ENCODE data around the gene HAT1.

The HAT1 gene

GRCh38 chr2:171957061-171957460 lies 34.8 kb downstream of the HAT1 start:
- Histone ChIP-seq H3K4me2 (ENCODE audit: low read length) (no peak overlapping the region), H3K9ac (ENCODE audit: low read depth, low read length) (no peak overlapping the region), H3K9me3 (replicated peaks; ENCODE audit: low read length) (no peaks in the 10 kb centered on the region), H3K4me1 (ENCODE audit: control insufficient read depth, insufficient read depth, low read length) (peaks cover 13% of the 10 kb centered on the region), H3K36me3 (ENCODE audit: insufficient read depth, low read length) (no peaks in the 10 kb centered on the region), H3K27me3 (ENCODE audit: control insufficient read depth, insufficient read depth, low read length) (no peaks in the 10 kb centered on the region), H3K4me3 (ENCODE audit: low read length) (no peak overlapping the region)

DNA sequence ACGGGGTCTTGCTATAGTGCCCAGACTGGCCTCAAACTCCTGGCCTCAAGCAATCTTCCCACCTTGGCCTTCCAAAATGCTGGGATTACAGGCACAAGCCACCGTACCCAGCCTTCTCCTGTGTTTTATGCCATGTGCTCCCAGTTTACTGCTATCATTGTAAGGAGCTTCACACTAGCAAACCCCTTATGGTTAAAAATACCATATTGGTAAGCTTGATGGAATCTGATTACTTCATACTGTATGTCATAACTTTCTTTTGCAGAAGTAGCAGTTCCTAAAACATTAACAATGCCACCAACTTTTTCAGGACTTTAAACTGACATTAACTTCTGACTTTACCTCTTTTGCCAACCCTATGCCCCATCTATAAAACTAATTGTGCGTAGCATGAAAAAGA lies 36.2 kb downstream of the HAT1 start:
- Histone ChIP-seq H3K9me3 (replicated peaks; ENCODE audit: low read length) (no peaks in the 10 kb centered on the region), H3K4me3 (ENCODE audit: low read length) (no peak overlapping the region), H3K36me3 (ENCODE audit: insufficient read depth, low read length) (no peaks in the 10 kb centered on the region), H3K4me2 (ENCODE audit: low read length) (peak overlapping the region; percentile 14), H3K9ac (ENCODE audit: low read depth, low read length) (no peak overlapping the region), H3K4me1 (ENCODE audit: control insufficient read depth, insufficient read depth, low read length) (peaks cover 13% of the 10 kb centered on the region), H3K27me3 (ENCODE audit: control insufficient read depth, insufficient read depth, low read length) (no peaks in the 10 kb centered on the region)

GRCh38 chr2:171959998-171960397 lies 37.7 kb downstream of the HAT1 start:
- Histone ChIP-seq H3K4me1 (ENCODE audit: control insufficient read depth, insufficient read depth, low read length) (peaks cover 8% of the 10 kb centered on the region), H3K4me2 (ENCODE audit: low read length) (no peak overlapping the region), H3K36me3 (ENCODE audit: insufficient read depth, low read length) (no peaks in the 10 kb centered on the region), H3K9ac (ENCODE audit: low read depth, low read length) (no peak overlapping the region), H3K27me3 (ENCODE audit: control insufficient read depth, insufficient read depth, low read length) (no peaks in the 10 kb centered on the region), H3K4me3 (ENCODE audit: low read length) (no peak overlapping the region), H3K9me3 (replicated peaks; ENCODE audit: low read length) (no peaks in the 10 kb centered on the region)

DNA sequence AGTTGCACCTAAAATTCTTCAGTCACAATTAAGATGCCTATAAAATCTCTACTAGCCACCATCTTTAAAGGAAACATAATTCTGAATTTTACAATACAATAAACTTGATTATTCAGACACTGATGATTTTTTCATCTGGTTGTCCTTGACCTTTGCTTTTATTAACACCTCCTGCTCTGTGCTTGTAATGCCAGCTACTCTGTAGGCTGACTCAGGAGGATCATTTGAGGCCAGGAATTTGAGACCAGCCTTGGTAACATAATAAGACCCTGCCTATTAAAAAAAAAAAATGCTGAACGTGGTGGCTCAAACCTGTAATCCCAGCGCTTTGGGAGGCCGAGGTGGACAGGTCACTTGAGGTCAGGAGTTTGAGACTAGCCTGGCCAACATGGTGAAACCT lies 38.3 kb downstream of the HAT1 start:
- Histone ChIP-seq H3K4me3 (ENCODE audit: low read length) (no peak overlapping the region), H3K4me2 (ENCODE audit: low read length) (no peak overlapping the region), H3K9me3 (replicated peaks; ENCODE audit: low read length) (no peaks in the 10 kb centered on the region), H3K4me1 (ENCODE audit: control insufficient read depth, insufficient read depth, low read length) (peaks cover 6% of the 10 kb centered on the region), H3K9ac (ENCODE audit: low read depth, low read length) (no peak overlapping the region), H3K36me3 (ENCODE audit: insufficient read depth, low read length) (peaks cover 4% of the 10 kb centered on the region), H3K27me3 (ENCODE audit: control insufficient read depth, insufficient read depth, low read length) (no peaks in the 10 kb centered on the region)

DNA sequence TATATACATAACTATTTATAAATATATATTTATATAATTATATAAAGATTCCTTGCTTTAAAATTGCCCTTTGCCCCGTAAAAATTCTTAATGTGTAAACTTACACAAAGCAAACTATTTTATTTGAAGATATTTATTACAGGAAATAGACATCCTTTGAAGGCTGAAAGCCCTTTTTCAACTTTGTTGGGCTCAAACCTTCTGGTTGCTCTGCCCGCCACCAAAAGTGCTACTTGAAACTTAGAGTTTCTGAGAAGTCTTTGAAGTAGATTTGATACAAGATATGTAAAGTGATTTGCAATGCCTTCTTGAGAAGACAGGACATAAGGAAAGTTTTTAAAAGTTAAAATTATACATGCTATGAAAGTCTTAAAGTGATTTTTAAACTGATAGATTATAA lies 40.9 kb downstream of the HAT1 start:
- Histone ChIP-seq H3K4me2 (ENCODE audit: low read length) (no peak overlapping the region), H3K9ac (ENCODE audit: low read depth, low read length) (no peak overlapping the region)

DNA sequence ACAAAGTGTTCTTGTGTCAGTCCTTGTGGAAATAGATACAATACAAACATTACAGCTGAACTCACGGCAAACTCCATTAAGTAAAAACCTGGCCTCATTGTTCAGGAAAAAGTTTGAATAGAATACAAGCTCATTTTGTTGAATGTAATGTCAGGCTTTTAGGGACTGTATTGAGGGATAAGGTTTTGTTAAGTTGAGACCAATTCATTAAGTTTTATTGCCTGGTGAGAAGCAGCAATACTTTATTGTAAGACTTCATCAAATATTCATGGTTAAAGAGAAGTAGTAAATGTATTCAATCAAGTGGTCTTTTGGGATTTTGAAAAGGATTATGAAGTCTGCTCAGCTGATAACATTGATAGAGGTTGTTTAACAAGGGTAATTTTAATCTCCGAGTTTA lies 42.0 kb downstream of the HAT1 start:
- H3K4me3 ChIP-seq (ENCODE audit: low read length) = no peak overlapping the region
- no peaks in the 10 kb centered on the region for H3K9me3 ChIP-seq (replicated peaks; ENCODE audit: low read length)
- H3K4me2 ChIP-seq (ENCODE audit: low read length) = no peak overlapping the region
- H3K36me3 ChIP-seq (ENCODE audit: insufficient read depth, low read length) = peaks cover 24% of the 10 kb centered on the region
- no peaks in the 10 kb centered on the region for H3K4me1 ChIP-seq (ENCODE audit: control insufficient read depth, insufficient read depth, low read length)
- no peak overlapping the region for H3K9ac ChIP-seq (ENCODE audit: low read depth, low read length)
- H3K27me3 ChIP-seq (ENCODE audit: control insufficient read depth, insufficient read depth, low read length) = no peaks in the 10 kb centered on the region

More for the DNA sequence above, 40.9 kb downstream of the HAT1 start:
- Histone ChIP-seq H3K9me3 (replicated peaks; ENCODE audit: low read length) (no peaks in the 10 kb centered on the region), H3K4me3 (ENCODE audit: low read length) (no peak overlapping the region), H3K4me1 (ENCODE audit: control insufficient read depth, insufficient read depth, low read length) (peaks cover 6% of the 10 kb centered on the region), H3K27me3 (ENCODE audit: control insufficient read depth, insufficient read depth, low read length) (no peaks in the 10 kb centered on the region), H3K36me3 (ENCODE audit: insufficient read depth, low read length) (peaks cover 21% of the 10 kb centered on the region)

- H3K36me3 ChIP-seq (ENCODE audit: insufficient read depth, low read length) = peaks cover 27% of the 10 kb centered on the region
- H3K4me3 ChIP-seq (ENCODE audit: low read length) = no peak overlapping the region
- no peaks in the 10 kb centered on the region for H3K9me3 ChIP-seq (replicated peaks; ENCODE audit: low read length)
- no peak overlapping the region for H3K4me2 ChIP-seq (ENCODE audit: low read length)
- H3K9ac ChIP-seq (ENCODE audit: low read depth, low read length) = no peak overlapping the region
- H3K4me1 ChIP-seq (ENCODE audit: control insufficient read depth, insufficient read depth, low read length) = no peaks in the 10 kb centered on the region
- no peaks in the 10 kb centered on the region for H3K27me3 ChIP-seq (ENCODE audit: control insufficient read depth, insufficient read depth, low read length)
Measured at GRCh38 chr2:171965238-171965637, 43.0 kb downstream of the HAT1 start.

DNA sequence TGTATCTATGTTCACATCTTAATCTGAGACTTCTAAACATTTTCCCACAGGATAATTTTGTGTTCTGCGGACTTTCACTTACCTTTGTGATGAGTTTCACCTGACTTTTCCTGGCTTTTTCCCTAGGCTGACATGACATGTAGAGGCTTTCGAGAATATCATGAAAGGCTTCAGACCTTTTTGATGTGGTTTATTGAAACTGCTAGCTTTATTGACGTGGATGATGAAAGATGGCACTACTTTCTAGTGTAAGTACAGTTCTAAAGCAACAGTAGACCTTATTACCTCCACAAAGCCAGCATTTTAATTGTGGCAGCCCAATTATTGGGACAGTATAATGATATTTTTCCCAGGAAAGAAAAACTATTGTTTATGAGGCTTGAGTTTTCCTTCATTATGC lies 43.4 kb downstream of the HAT1 start:
- no peak overlapping the region for H3K9ac ChIP-seq (ENCODE audit: low read depth, low read length)
- H3K36me3 ChIP-seq (ENCODE audit: insufficient read depth, low read length) = peaks cover 27% of the 10 kb centered on the region
- H3K4me3 ChIP-seq (ENCODE audit: low read length) = no peak overlapping the region
- H3K9me3 ChIP-seq (replicated peaks; ENCODE audit: low read length) = no peaks in the 10 kb centered on the region
- no peaks in the 10 kb centered on the region for H3K4me1 ChIP-seq (ENCODE audit: control insufficient read depth, insufficient read depth, low read length)
- no peak overlapping the region for H3K4me2 ChIP-seq (ENCODE audit: low read length)
- no peaks in the 10 kb centered on the region for H3K27me3 ChIP-seq (ENCODE audit: control insufficient read depth, insufficient read depth, low read length)

GRCh38 chr2:171966235-171966634 lies 44.0 kb downstream of the HAT1 start:
- H3K36me3 ChIP-seq (ENCODE audit: insufficient read depth, low read length) = peaks cover 27% of the 10 kb centered on the region
- H3K4me2 ChIP-seq (ENCODE audit: low read length) = no peak overlapping the region
- no peak overlapping the region for H3K9ac ChIP-seq (ENCODE audit: low read depth, low read length)
- no peaks in the 10 kb centered on the region for H3K27me3 ChIP-seq (ENCODE audit: control insufficient read depth, insufficient read depth, low read length)
- H3K9me3 ChIP-seq (replicated peaks; ENCODE audit: low read length) = no peaks in the 10 kb centered on the region
- H3K4me3 ChIP-seq (ENCODE audit: low read length) = no peak overlapping the region
- no peaks in the 10 kb centered on the region for H3K4me1 ChIP-seq (ENCODE audit: control insufficient read depth, insufficient read depth, low read length)

DNA sequence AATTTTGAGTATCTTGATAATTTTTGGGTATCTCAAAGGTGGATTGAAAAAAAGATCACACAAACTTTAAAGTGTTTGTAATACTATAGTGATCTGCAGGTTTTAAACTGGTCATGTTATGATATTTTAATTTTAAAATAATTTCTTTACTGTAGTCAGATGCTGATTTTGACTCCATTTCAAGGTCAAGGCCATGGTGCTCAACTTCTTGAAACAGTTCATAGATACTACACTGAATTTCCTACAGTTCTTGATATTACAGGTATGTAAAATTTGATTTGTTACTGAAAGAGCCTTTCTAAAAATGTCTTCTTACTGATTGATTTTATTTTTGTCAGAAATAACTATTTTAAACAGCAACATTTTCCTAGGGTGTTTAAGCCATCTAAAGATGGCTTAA lies 44.4 kb downstream of the HAT1 start:
- H3K9ac ChIP-seq (ENCODE audit: low read depth, low read length) = no peak overlapping the region
- H3K4me1 ChIP-seq (ENCODE audit: control insufficient read depth, insufficient read depth, low read length) = no peaks in the 10 kb centered on the region
- H3K4me3 ChIP-seq (ENCODE audit: low read length) = no peak overlapping the region
- H3K27me3 ChIP-seq (ENCODE audit: control insufficient read depth, insufficient read depth, low read length) = no peaks in the 10 kb centered on the region
- no peaks in the 10 kb centered on the region for H3K9me3 ChIP-seq (replicated peaks; ENCODE audit: low read length)
- H3K36me3 ChIP-seq (ENCODE audit: insufficient read depth, low read length) = peaks cover 27% of the 10 kb centered on the region
- H3K4me2 ChIP-seq (ENCODE audit: low read length) = no peak overlapping the region

GRCh38 chr2:171968509-171968908 lies 46.2 kb downstream of the HAT1 start:
- no peak overlapping the region for H3K4me2 ChIP-seq (ENCODE audit: low read length)
- H3K4me1 ChIP-seq (ENCODE audit: control insufficient read depth, insufficient read depth, low read length) = no peaks in the 10 kb centered on the region
- no peaks in the 10 kb centered on the region for H3K9me3 ChIP-seq (replicated peaks; ENCODE audit: low read length)
- no peaks in the 10 kb centered on the region for H3K27me3 ChIP-seq (ENCODE audit: control insufficient read depth, insufficient read depth, low read length)
- no peak overlapping the region for H3K4me3 ChIP-seq (ENCODE audit: low read length)
- peaks cover 33% of the 10 kb centered on the region for H3K36me3 ChIP-seq (ENCODE audit: insufficient read depth, low read length)
- no peak overlapping the region for H3K9ac ChIP-seq (ENCODE audit: low read depth, low read length)

DNA sequence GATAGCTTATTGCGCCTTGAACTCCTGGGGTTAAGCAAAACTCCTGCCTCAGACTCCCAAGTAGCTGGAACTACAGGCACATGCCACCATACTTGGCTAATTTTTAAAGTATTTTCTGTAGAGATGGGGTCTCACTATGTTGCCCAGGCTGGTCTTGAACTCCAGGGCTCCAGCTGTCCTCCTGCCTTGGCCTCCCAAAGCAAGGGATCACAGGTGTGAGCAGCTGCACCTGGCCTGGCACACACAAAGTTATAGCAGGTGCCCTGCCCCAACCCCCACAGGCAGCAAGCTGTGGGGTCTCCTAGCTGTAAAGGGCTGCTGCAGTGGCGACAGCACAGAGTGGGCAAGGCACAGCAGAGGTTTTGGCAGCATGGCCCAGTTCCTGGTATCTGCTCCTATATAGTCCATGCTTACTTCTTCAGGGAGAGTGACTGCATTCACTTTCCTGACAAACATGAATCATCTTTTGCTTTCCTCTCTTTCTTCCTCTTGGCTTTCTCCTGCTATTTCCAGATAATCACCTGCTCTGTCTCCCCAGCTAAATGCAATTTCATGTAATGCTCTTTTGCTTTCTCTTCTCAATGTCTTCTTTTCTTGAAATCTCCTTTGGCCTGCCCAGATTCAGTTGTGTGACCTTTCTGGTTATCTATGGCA lies 50.2 kb downstream of the HAT1 start:
- Histone ChIP-seq H3K9me3 (replicated peaks; ENCODE audit: low read length) (no peaks in the 10 kb centered on the region), H3K4me1 (ENCODE audit: control insufficient read depth, insufficient read depth, low read length) (no peaks in the 10 kb centered on the region), H3K36me3 (ENCODE audit: insufficient read depth, low read length) (peaks cover 13% of the 10 kb centered on the region), H3K4me2 (ENCODE audit: low read length) (no peak overlapping the region), H3K27me3 (ENCODE audit: control insufficient read depth, insufficient read depth, low read length) (no peaks in the 10 kb centered on the region), H3K4me3 (ENCODE audit: low read length) (no peak overlapping the region), H3K9ac (ENCODE audit: low read depth, low read length) (no peak overlapping the region)

Measured in skeletal muscle satellite cell (primary cell).